Measurements from ENCODE around the gene SCMH1. TPM values are rescaled to one million over a fixed set of nuclear protein-coding genes. Genes with fewer than 3 reads are reported as not detected.

Gene SCMH1
- total RNA-seq, 1 experiment from 2014 or later, result 28.0 TPM

- Histone ChIP-seq H3K27me3 (ENCODE audit: insufficient read depth, low read length) (no peaks in the 10 kb centered on the region), H3K9ac (ENCODE audit: low read length) (no peak overlapping the region), H2AFZ (ENCODE audit: low read depth, low read length, poor library complexity, severe bottlenecking) (no peak overlapping the region), H3K27ac (ENCODE audit: low read depth, low read length) (no peak overlapping the region), H3K9me2 (ENCODE audit: insufficient read depth) (no peaks in the 10 kb centered on the region), H3K9me3 (ENCODE audit: control insufficient read depth in 1 of 2, insufficient read depth in 1 of 2, low read depth in 1 of 2, low read length in 2 of 2) (no peaks in the 10 kb centered on the region), H3K79me2 (ENCODE audit: insufficient read depth, low read length) (peaks cover 96% of the 10 kb centered on the region), H3K36me3 (ENCODE audit: control insufficient read depth in 1 of 2, insufficient read depth in 2 of 2, low read length in 2 of 2) (peaks cover 53 to 68% of the 10 kb centered on the region in 2 experiments), H4K20me1 (ENCODE audit: insufficient read depth) (peaks cover 22% of the 10 kb centered on the region; the same call in 1 of the 2 replicates), H3K4me3 (replicated peaks in 1 of 2; ENCODE audit: low read depth in 1 of 2, low read length in 2 of 2) (no peak overlapping the region), H3K4me1 (ENCODE audit: control insufficient read depth in 1 of 2, insufficient read depth in 2 of 2, low read length in 2 of 2) (peaks cover 5 to 10% of the 10 kb centered on the region in 2 experiments; a peak in 3 of 4 replicates), H3K4me2 (ENCODE audit: low read length) (no peak overlapping the region)
- ChIA-PET RAD21 (ENCODE audit: low non-redundant PET in 1 of 2, low total read pairs in 2 of 2, uncharacterized antibody in 2 of 2, unreplicated experiment in 2 of 2) (no interaction called here), CTCF (no interaction called here), POLR2A (no interaction called here)
- no peak for ATAC-seq
- no peak for TF ChIP-seq SP1 (IDR thresholded peaks at IDR 0.05; ENCODE audit: low read depth)
- no peak for TF ChIP-seq FOSL1 (IDR thresholded peaks at IDR 0.05; ENCODE audit: low read depth)
- no peak for DNase-seq (ENCODE audit: low read depth, low spot score)
- intact Hi-C loops (cut with micrococcal nuclease), result no loop called here
- no TSS peak for BruUV-seq (replicated peaks)
Observed at GRCh38 chr1:40984531-40984930, 257.6 kb downstream of the SCMH1 start.

- ChIA-PET POLR2A (no interaction called here), RAD21 (ENCODE audit: low non-redundant PET in 1 of 2, low total read pairs in 2 of 2, uncharacterized antibody in 2 of 2, unreplicated experiment in 2 of 2) (no interaction called here), CTCF (no interaction called here)
- Histone ChIP-seq H3K4me2 (ENCODE audit: low read length) (no peak overlapping the region), H3K27me3 (ENCODE audit: insufficient read depth, low read length) (no peaks in the 10 kb centered on the region), H3K9me2 (ENCODE audit: insufficient read depth) (no peaks in the 10 kb centered on the region), H3K27ac (ENCODE audit: low read depth, low read length) (no peak overlapping the region), H4K20me1 (ENCODE audit: insufficient read depth) (peaks cover 22% of the 10 kb centered on the region; the same call in 1 of the 2 replicates), H3K36me3 (ENCODE audit: control insufficient read depth in 1 of 2, insufficient read depth in 2 of 2, low read length in 2 of 2) (peaks cover 49 to 64% of the 10 kb centered on the region in 2 experiments), H3K4me1 (ENCODE audit: control insufficient read depth in 1 of 2, insufficient read depth in 2 of 2, low read length in 2 of 2) (peaks cover 5 to 13% of the 10 kb centered on the region in 2 experiments; a peak in 3 of 4 replicates), H3K79me2 (ENCODE audit: insufficient read depth, low read length) (peaks cover 91% of the 10 kb centered on the region), H3K9ac (ENCODE audit: low read length) (no peak overlapping the region), H3K4me3 (replicated peaks in 1 of 2; ENCODE audit: low read depth in 1 of 2, low read length in 2 of 2) (no peak overlapping the region), H2AFZ (ENCODE audit: low read depth, low read length, poor library complexity, severe bottlenecking) (no peak overlapping the region), H3K9me3 (ENCODE audit: control insufficient read depth in 1 of 2, insufficient read depth in 1 of 2, low read depth in 1 of 2, low read length in 2 of 2) (no peaks in the 10 kb centered on the region)
- ATAC-seq (no peak), DNase-seq (ENCODE audit: low read depth, low spot score) (no peak)
- intact Hi-C loops (cut with micrococcal nuclease), result no loop called here
- no TSS peak for BruUV-seq (replicated peaks)
- TF ChIP-seq MAX (IDR thresholded peaks at IDR 0.05) (no peak), POLR2AphosphoS5 (IDR thresholded peaks at IDR 0.05; ENCODE audit: low read depth, low read length) (no peak), CEBPB (IDR thresholded peaks at IDR 0.05; ENCODE audit: low read depth) (no peak), SIN3A (IDR thresholded peaks at IDR 0.05; ENCODE audit: low read depth) (no peak), ZBTB33 (IDR thresholded peaks at IDR 0.05; ENCODE audit: extremely low read depth, insufficient replicate concordance, low read length) (no peak), ZNF274 (IDR thresholded peaks at IDR 0.05; ENCODE audit: low read depth, low read length) (no peak), EZH2 (IDR thresholded peaks at IDR 0.05) (no peak), CTCF (IDR thresholded peaks at IDR 0.05 in 2 of 3, conservative IDR thresholded peaks at IDR 0.05 in 1 of 3; ENCODE audit: borderline replicate concordance in 1 of 3, insufficient read depth in 1 of 3, low read depth in 2 of 3, low read length in 2 of 3) (no peak), ATF3 (IDR thresholded peaks at IDR 0.05) (no peak), EZH2phosphoT487 (IDR thresholded peaks at IDR 0.05; ENCODE audit: borderline replicate concordance) (no peak), TCF7L2 (IDR thresholded peaks at IDR 0.05; ENCODE audit: borderline replicate concordance, extremely low read depth, insufficient read depth, insufficient read length) (no peak)
Observed at GRCh38 chr1:40984066-40984465, 258.0 kb downstream of the SCMH1 start.
